ENCODE results near the gene VWA8.
"Not testable (repeated sequence)": the region's sequence is repeated elsewhere in the genome, so short reads cannot be mapped to it uniquely, and the experiment has no call there.

VWA8 gene

GRCh38 chr13:41837629-41838028 is 123.3 kb downstream of the VWA8 start:
- Histone ChIP-seq H3K9me3 (ENCODE audit: control insufficient read depth in 2 of 2, low read length in 2 of 2) (no peaks in the 10 kb centered on the region), H3K4me1 (ENCODE audit: control insufficient read depth in 2 of 2, insufficient read depth in 2 of 2, low read length in 2 of 2) (no peaks in the 10 kb centered on the region)

GRCh38 chr13:41835871-41836270 is 125.0 kb downstream of the VWA8 start:
- no peak overlapping the region for H3K27ac ChIP-seq (ENCODE audit: low read depth in 2 of 2, low read length in 2 of 2)
- H3K4me3 ChIP-seq (ENCODE audit: low read length in 2 of 2): no peak overlapping the region
- H3K36me3 ChIP-seq (ENCODE audit: control insufficient read depth in 2 of 2, insufficient read depth in 2 of 2, low read length in 2 of 2): peaks cover 2 to 11% of the 10 kb centered on the region in 2 donors
- H3K27me3 ChIP-seq (ENCODE audit: control insufficient read depth in 2 of 2, insufficient read depth in 2 of 2, low read length in 2 of 2): no peaks in the 10 kb centered on the region
- no peaks in the 10 kb centered on the region for H3K4me1 ChIP-seq (ENCODE audit: control insufficient read depth in 2 of 2, insufficient read depth in 2 of 2, low read length in 2 of 2)
- no peaks in the 10 kb centered on the region for H3K9me3 ChIP-seq (ENCODE audit: control insufficient read depth in 2 of 2, low read length in 2 of 2)
- no peak overlapping the region for H3K9ac ChIP-seq (ENCODE audit: low read depth in 1 of 2, low read length in 2 of 2)

More at GRCh38 chr13:41837629-41838028, 123.3 kb downstream of the VWA8 start:
- no peaks in the 10 kb centered on the region for H3K27me3 ChIP-seq (ENCODE audit: control insufficient read depth in 2 of 2, insufficient read depth in 2 of 2, low read length in 2 of 2)
- peaks cover 2 to 3% of the 10 kb centered on the region in 2 donors for H3K36me3 ChIP-seq (ENCODE audit: control insufficient read depth in 2 of 2, insufficient read depth in 2 of 2, low read length in 2 of 2)
- no peak overlapping the region for H3K9ac ChIP-seq (ENCODE audit: low read depth in 1 of 2, low read length in 2 of 2)
- H3K4me3 ChIP-seq (ENCODE audit: low read length in 2 of 2): no peak overlapping the region
- no peak overlapping the region for H3K27ac ChIP-seq (ENCODE audit: low read depth in 2 of 2, low read length in 2 of 2)

GRCh38 chr13:41834697-41835096 is 126.2 kb downstream of the VWA8 start:
- not testable (repeated sequence) for H3K27ac ChIP-seq (ENCODE audit: low read depth in 2 of 2, low read length in 2 of 2)

GRCh38 chr13:41833831-41834230 is 127.1 kb downstream of the VWA8 start:
- H3K4me3 ChIP-seq (ENCODE audit: low read length in 2 of 2): no peak overlapping the region
- peaks cover 2 to 11% of the 10 kb centered on the region in 2 donors for H3K36me3 ChIP-seq (ENCODE audit: control insufficient read depth in 2 of 2, insufficient read depth in 2 of 2, low read length in 2 of 2)
- no peaks in the 10 kb centered on the region for H3K9me3 ChIP-seq (ENCODE audit: control insufficient read depth in 2 of 2, low read length in 2 of 2)
- H3K4me1 ChIP-seq (ENCODE audit: control insufficient read depth in 2 of 2, insufficient read depth in 2 of 2, low read length in 2 of 2): no peaks in the 10 kb centered on the region
- H3K27ac ChIP-seq (ENCODE audit: low read depth in 2 of 2, low read length in 2 of 2): no peak overlapping the region
- H3K9ac ChIP-seq (ENCODE audit: low read depth in 1 of 2, low read length in 2 of 2): no peak overlapping the region
- no peaks in the 10 kb centered on the region for H3K27me3 ChIP-seq (ENCODE audit: control insufficient read depth in 2 of 2, insufficient read depth in 2 of 2, low read length in 2 of 2)

More at GRCh38 chr13:41834697-41835096, 126.2 kb downstream of the VWA8 start:
- not testable (repeated sequence) for H3K4me3 ChIP-seq (ENCODE audit: low read length in 2 of 2); H3K9ac ChIP-seq (ENCODE audit: low read depth in 1 of 2, low read length in 2 of 2); H3K4me1 ChIP-seq (ENCODE audit: control insufficient read depth in 2 of 2, insufficient read depth in 2 of 2, low read length in 2 of 2); H3K27me3 ChIP-seq (ENCODE audit: control insufficient read depth in 2 of 2, insufficient read depth in 2 of 2, low read length in 2 of 2); H3K9me3 ChIP-seq (ENCODE audit: control insufficient read depth in 2 of 2, low read length in 2 of 2)
- H3K36me3 ChIP-seq (ENCODE audit: control insufficient read depth in 2 of 2, insufficient read depth in 2 of 2, low read length in 2 of 2): peaks cover 2 to 11% of the 10 kb centered on the region in 2 donors

GRCh38 chr13:41833201-41833600 is 127.7 kb downstream of the VWA8 start:
- Histone ChIP-seq H3K27me3 (ENCODE audit: control insufficient read depth in 2 of 2, insufficient read depth in 2 of 2, low read length in 2 of 2) (no peaks in the 10 kb centered on the region), H3K36me3 (ENCODE audit: control insufficient read depth in 2 of 2, insufficient read depth in 2 of 2, low read length in 2 of 2) (peaks cover 2 to 11% of the 10 kb centered on the region in 2 donors), H3K4me3 (ENCODE audit: low read length in 2 of 2) (no peak overlapping the region), H3K9me3 (ENCODE audit: control insufficient read depth in 2 of 2, low read length in 2 of 2) (no peaks in the 10 kb centered on the region), H3K9ac (ENCODE audit: low read depth in 1 of 2, low read length in 2 of 2) (no peak overlapping the region), H3K4me1 (ENCODE audit: control insufficient read depth in 2 of 2, insufficient read depth in 2 of 2, low read length in 2 of 2) (no peaks in the 10 kb centered on the region), H3K27ac (ENCODE audit: low read depth in 2 of 2, low read length in 2 of 2) (no peak overlapping the region)

- Histone ChIP-seq H3K9me3 (ENCODE audit: control insufficient read depth in 2 of 2, low read length in 2 of 2) (no peaks in the 10 kb centered on the region), H3K27ac (ENCODE audit: low read depth in 2 of 2, low read length in 2 of 2) (no peak overlapping the region)
These were observed 133.2 kb downstream of the VWA8 start for GRCh38 chr13:41827507-41828213.

GRCh38 chr13:41825691-41826090 is 135.2 kb downstream of the VWA8 start:
- Histone ChIP-seq H3K9ac (ENCODE audit: low read depth in 1 of 2, low read length in 2 of 2) (no peak overlapping the region), H3K4me1 (ENCODE audit: control insufficient read depth in 2 of 2, insufficient read depth in 2 of 2, low read length in 2 of 2) (no peaks in the 10 kb centered on the region), H3K9me3 (ENCODE audit: control insufficient read depth in 2 of 2, low read length in 2 of 2) (no peaks in the 10 kb centered on the region), H3K27me3 (ENCODE audit: control insufficient read depth in 2 of 2, insufficient read depth in 2 of 2, low read length in 2 of 2) (no peaks in the 10 kb centered on the region), H3K36me3 (ENCODE audit: control insufficient read depth in 2 of 2, insufficient read depth in 2 of 2, low read length in 2 of 2) (peaks cover 0 to 6% of the 10 kb centered on the region in 2 donors), H3K4me3 (ENCODE audit: low read length in 2 of 2) (no peak overlapping the region), H3K27ac (ENCODE audit: low read depth in 2 of 2, low read length in 2 of 2) (no peak overlapping the region)

More at GRCh38 chr13:41827507-41828213, 133.2 kb downstream of the VWA8 start:
- peaks cover 0 to 13% of the 10 kb centered on the region in 2 donors for H3K36me3 ChIP-seq (ENCODE audit: control insufficient read depth in 2 of 2, insufficient read depth in 2 of 2, low read length in 2 of 2)
- H3K27me3 ChIP-seq (ENCODE audit: control insufficient read depth in 2 of 2, insufficient read depth in 2 of 2, low read length in 2 of 2): no peaks in the 10 kb centered on the region
- H3K4me1 ChIP-seq (ENCODE audit: control insufficient read depth in 2 of 2, insufficient read depth in 2 of 2, low read length in 2 of 2): no peaks in the 10 kb centered on the region
- no peak overlapping the region for H3K9ac ChIP-seq (ENCODE audit: low read depth in 1 of 2, low read length in 2 of 2)
- H3K4me3 ChIP-seq (ENCODE audit: low read length in 2 of 2): no peak overlapping the region

- no peak overlapping the region for H3K27ac ChIP-seq (ENCODE audit: low read depth in 2 of 2, low read length in 2 of 2)
- no peak overlapping the region for H3K4me3 ChIP-seq (ENCODE audit: low read length in 2 of 2)
- peaks cover 0 to 8% of the 10 kb centered on the region in 2 donors for H3K36me3 ChIP-seq (ENCODE audit: control insufficient read depth in 2 of 2, insufficient read depth in 2 of 2, low read length in 2 of 2)
- no peak overlapping the region for H3K9ac ChIP-seq (ENCODE audit: low read depth in 1 of 2, low read length in 2 of 2)
- H3K4me1 ChIP-seq (ENCODE audit: control insufficient read depth in 2 of 2, insufficient read depth in 2 of 2, low read length in 2 of 2): no peaks in the 10 kb centered on the region
- H3K9me3 ChIP-seq (ENCODE audit: control insufficient read depth in 2 of 2, low read length in 2 of 2): no peaks in the 10 kb centered on the region
- no peaks in the 10 kb centered on the region for H3K27me3 ChIP-seq (ENCODE audit: control insufficient read depth in 2 of 2, insufficient read depth in 2 of 2, low read length in 2 of 2)
These were observed 137.4 kb downstream of the VWA8 start for GRCh38 chr13:41823476-41823875.

GRCh38 chr13:41822560-41822959 is 138.3 kb downstream of the VWA8 start:
- Histone ChIP-seq H3K9me3 (ENCODE audit: control insufficient read depth in 2 of 2, low read length in 2 of 2) (no peaks in the 10 kb centered on the region), H3K4me3 (ENCODE audit: low read length in 2 of 2) (no peak overlapping the region), H3K36me3 (ENCODE audit: control insufficient read depth in 2 of 2, insufficient read depth in 2 of 2, low read length in 2 of 2) (peaks cover 0 to 10% of the 10 kb centered on the region in 2 donors), H3K27ac (ENCODE audit: low read depth in 2 of 2, low read length in 2 of 2) (no peak overlapping the region), H3K4me1 (ENCODE audit: control insufficient read depth in 2 of 2, insufficient read depth in 2 of 2, low read length in 2 of 2) (no peaks in the 10 kb centered on the region), H3K27me3 (ENCODE audit: control insufficient read depth in 2 of 2, insufficient read depth in 2 of 2, low read length in 2 of 2) (no peaks in the 10 kb centered on the region), H3K9ac (ENCODE audit: low read depth in 1 of 2, low read length in 2 of 2) (no peak overlapping the region)

- Histone ChIP-seq H3K4me3 (ENCODE audit: low read length in 2 of 2) (no peak overlapping the region), H3K27ac (ENCODE audit: low read depth in 2 of 2, low read length in 2 of 2) (no peak overlapping the region), H3K4me1 (ENCODE audit: control insufficient read depth in 2 of 2, insufficient read depth in 2 of 2, low read length in 2 of 2) (no peaks in the 10 kb centered on the region), H3K27me3 (ENCODE audit: control insufficient read depth in 2 of 2, insufficient read depth in 2 of 2, low read length in 2 of 2) (no peaks in the 10 kb centered on the region), H3K9ac (ENCODE audit: low read depth in 1 of 2, low read length in 2 of 2) (no peak overlapping the region), H3K9me3 (ENCODE audit: control insufficient read depth in 2 of 2, low read length in 2 of 2) (no peaks in the 10 kb centered on the region), H3K36me3 (ENCODE audit: control insufficient read depth in 2 of 2, insufficient read depth in 2 of 2, low read length in 2 of 2) (peaks cover 0 to 12% of the 10 kb centered on the region in 2 donors)
These were observed 139.7 kb downstream of the VWA8 start for GRCh38 chr13:41821238-41821594.
